Ishikawa (cell line): ENCODE measurements around the gene KLF2.

Experiments
- CEBPB ChIP-seq: IDR thresholded peaks from 2 replicates; pipeline ENCODE4 v1.6.1; 2012
- CREB1 ChIP-seq: IDR thresholded peaks from 2 replicates; pipeline ENCODE4 v1.6.1; 2012; ENCODE audit warnings: low read depth
- EGR1 ChIP-seq: IDR thresholded peaks from 2 replicates; pipeline ENCODE4 v1.6.1; 2012
- EP300 ChIP-seq: IDR thresholded peaks from 2 replicates; pipeline ENCODE4 v1.6.1; 2012; ENCODE audit warnings: borderline replicate concordance
- FOXM1 ChIP-seq: IDR thresholded peaks from 2 replicates; pipeline ENCODE4 v1.6.1; 2012; ENCODE audit warnings: low read depth, borderline replicate concordance
- MAX ChIP-seq: IDR thresholded peaks from 2 replicates; pipeline ENCODE4 v1.6.1; 2012
- NFIC ChIP-seq: IDR thresholded peaks from 2 replicates; pipeline ENCODE4 v1.6.1; 2012
- RAD21 ChIP-seq: IDR thresholded peaks from 2 replicates; pipeline ENCODE4 v1.6.1; 2012; ENCODE audit warnings: low read depth
- REST ChIP-seq: IDR thresholded peaks from 2 replicates; pipeline ENCODE4 v1.6.1; 2012; ENCODE audit warnings: low read depth, mild to moderate bottlenecking
- TAF1 ChIP-seq: IDR thresholded peaks from 2 replicates; pipeline ENCODE4 v1.6.1; 2012; ENCODE audit warnings: low read depth, mild to moderate bottlenecking
- TCF12 ChIP-seq: IDR thresholded peaks from 2 replicates; pipeline ENCODE4 v1.6.1; 2012; ENCODE audit warnings: low read depth
- TEAD4 ChIP-seq: IDR thresholded peaks from 2 replicates; pipeline ENCODE4 v1.6.1; 2012
- USF1 ChIP-seq: IDR thresholded peaks from 2 replicates; pipeline ENCODE4 v1.6.1; 2012
- YY1 ChIP-seq: IDR thresholded peaks from 2 replicates; pipeline ENCODE4 v1.6.1; 2012; ENCODE audit warnings: low read depth
- ZBTB7A ChIP-seq: IDR thresholded peaks from 2 replicates; pipeline ENCODE4 v1.6.1; 2012; ENCODE audit warnings: low read depth

Gene KLF2

GRCh38 chr19:16369664-16370576 lies 45.3 kb downstream of the KLF2 start:
- TF ChIP-seq EP300 = no peak
- TF ChIP-seq USF1 = no peak
- TF ChIP-seq FOXM1 = no peak

GRCh38 chr19:16370641-16371391 lies 46.2 kb downstream of the KLF2 start:
- TF ChIP-seq CEBPB (no peak), RAD21 (no peak), USF1 (no peak), YY1 (no peak), EGR1 (no peak), ZBTB7A (no peak), TAF1 (no peak), TCF12 (no peak), MAX (no peak), CREB1 (no peak), EP300 (no peak), NFIC (no peak), TEAD4 (no peak), FOXM1 (no peak), REST (no peak)

- TF ChIP-seq TCF12 = no peak
- TF ChIP-seq EP300 = no peak
Observed at GRCh38 chr19:16371540-16371986, 46.9 kb downstream of the KLF2 start.

GRCh38 chr19:16372065-16372915 lies 47.7 kb downstream of the KLF2 start:
- TF ChIP-seq ZBTB7A (no peak), YY1 (no peak), REST (no peak), EGR1 (no peak)

- TF ChIP-seq FOXM1 = no peak
Observed at GRCh38 chr19:16373079-16373478, 48.5 kb downstream of the KLF2 start.

GRCh38 chr19:16373532-16373931 lies 48.9 kb downstream of the KLF2 start:
- TF ChIP-seq USF1 (no peak), YY1 (no peak), TCF12 (no peak), TAF1 (no peak), FOXM1 (no peak), TEAD4 (no peak), MAX (no peak), RAD21 (no peak), NFIC (no peak), ZBTB7A (no peak)
